Suprapubic skin (tissue), 4 donors: ENCODE data around the gene ACVR1B.

ENCODE experiments used
- CTCF ChIP-seq, 2 donors: fragments of 200-600 bp in 1 of 2; fragments of 450-650 bp in 1 of 2; sonication (generic) in 1 of 2; IDR thresholded peaks; one replicate each; pipeline ENCODE4 v1.5.1; 2016 to 2019; ENCODE audit warnings: antibody characterized with exemption in 2 of 2, mild to moderate bottlenecking in 1 of 2, moderate library complexity in 1 of 2
- EP300 ChIP-seq: sonication (generic); formaldehyde crosslinking; IDR thresholded peaks from one replicate; pipeline ENCODE4 v1.6.1; 2017; ENCODE audit warnings: antibody characterized with exemption
- POLR2A ChIP-seq, 2 donors: fragments of 450-650 bp; IDR thresholded peaks; one replicate each; pipeline ENCODE4 v1.6.1; 2017; ENCODE audit warnings: antibody characterized with exemption in 2 of 2, mild to moderate bottlenecking in 2 of 2, moderate library complexity in 2 of 2
- POLR2AphosphoS5 ChIP-seq, 3 donors: sonication (generic); formaldehyde crosslinking; IDR thresholded peaks; one replicate each; pipeline ENCODE4 v1.6.1; 2017; ENCODE audit warnings: antibody characterized with exemption in 3 of 3

GRCh38 chr12:51905471-51906429 lies 45.7 kb upstream of the ACVR1B start:
- no peak for TF ChIP-seq CTCF (IDR thresholded peaks at IDR 0.05)
- peak in 1 of 2 donors; percentile 74 for TF ChIP-seq POLR2A (IDR thresholded peaks at IDR 0.05)
- no peak for TF ChIP-seq EP300
- TF ChIP-seq POLR2AphosphoS5 (IDR thresholded peaks at IDR 0.05) = peak in 2 of 3 donors; percentile 34 to 42
